SK-N-SH (cell line): ENCODE data around the gene PTPN6. TPM values are rescaled to one million over a fixed set of nuclear protein-coding genes. Genes with fewer than 3 reads are reported as not detected.

Source experiments
- CTCF ChIA-PET: fragments of 300-600, 350-600 bp; formaldehyde crosslinking; extraction: SDS; loops from one replicate; lab custom pipeline; 2021; lab: Yijun Ruan, JAX
- POLR2A ChIA-PET: fragments of 350-600 bp; sonication (Branson Sonifier 250); formaldehyde crosslinking; extraction: SDS; loops from one replicate; lab custom pipeline; 2020; ENCODE audit warnings: antibody characterized with exemption, inconsistent platforms; lab: Yijun Ruan, JAX
- DNase-seq: peaks from one replicate; pipeline ENCODE4 v3.0.0; 2012
- H2AFZ ChIP-seq: fragments of 200-600 bp; sonication (generic); 2 replicates; pipeline ENCODE4 v1.8.1; 2016; ENCODE audit warnings: antibody characterized with exemption, mild to moderate bottlenecking, low read depth
- H3F3A ChIP-seq: fragments of 200-600 bp; sonication (generic); replicated peaks from 2 replicates; pipeline ENCODE3; 2016; ENCODE audit warnings: antibody characterized with exemption, mild to moderate bottlenecking; ENCODE audit not compliant: insufficient read depth
- H3K27ac ChIP-seq, 2 experiments: fragments of 200-500 bp in 1 of 2; fragments of 200-600 bp in 1 of 2; sonication (Bioruptor generic) in 1 of 2; sonication (generic), shearing (Covaris generic) in 1 of 2; 2 replicates each; pipeline versions ENCODE4 v1.5.1 to v1.6.1; 2014 to 2016; ENCODE audit warnings: low read depth in 2 of 2, inconsistent platforms in 1 of 2, low read length in 1 of 2, mild to moderate bottlenecking in 1 of 2, mixed read lengths in 1 of 2
- H3K27me3 ChIP-seq: fragments of 200-600 bp; sonication (generic), shearing (Covaris generic); 2 replicates; pipeline ENCODE4 v1.6.1; 2016; ENCODE audit warnings: mixed run types; ENCODE audit not compliant: insufficient read depth
- H3K36me3 ChIP-seq, 2 experiments: fragments of 200-500 bp in 1 of 2; fragments of 200-600 bp in 1 of 2; sonication (Bioruptor generic) in 1 of 2; sonication (generic) in 1 of 2; replicated peaks in 1 of 2; 2 replicates each; pipeline versions ENCODE3 to v1.5.1; 2014 to 2016; ENCODE audit warnings: low read length in 1 of 2, mild to moderate bottlenecking in 1 of 2; ENCODE audit not compliant: insufficient read depth in 2 of 2, control insufficient read depth in 1 of 2
- H3K4me1 ChIP-seq, 2 experiments: fragments of 200-500 bp in 1 of 2; fragments of 200-600 bp in 1 of 2; sonication (Bioruptor generic) in 1 of 2; sonication (generic), shearing (Covaris generic) in 1 of 2; 2 replicates each; pipeline versions ENCODE4 v1.5.1 to v1.6.1; 2014 to 2016; ENCODE audit warnings: low read depth in 1 of 2, low read length in 1 of 2, mixed run types in 1 of 2; ENCODE audit not compliant: insufficient read depth in 2 of 2, control insufficient read depth in 1 of 2
- H3K4me2 ChIP-seq: fragments of 200-600 bp; sonication (generic), shearing (Covaris generic); 2 replicates; pipeline ENCODE4 v1.6.1; 2017; ENCODE audit warnings: mixed run types
- H3K4me3 ChIP-seq, 2 experiments: fragments of 200-500 bp in 1 of 2; fragments of 200-600 bp in 1 of 2; sonication (Bioruptor generic) in 1 of 2; sonication (generic), shearing (Covaris generic) in 1 of 2; 2 replicates each; pipeline versions ENCODE4 v1.5.1 to v1.8.1; 2014 to 2016; ENCODE audit warnings: low read depth in 2 of 2, inconsistent platforms in 1 of 2, low read length in 1 of 2, mild to moderate bottlenecking in 1 of 2, mixed read lengths in 1 of 2, moderate library complexity in 1 of 2
- H3K79me2 ChIP-seq: fragments of 200-600 bp; sonication (generic); 2 replicates; pipeline ENCODE4 v1.8.1; 2017; ENCODE audit warnings: mild to moderate bottlenecking; ENCODE audit not compliant: insufficient read depth
- H3K9ac ChIP-seq: fragments of 200-600 bp; sonication (generic); 2 replicates; pipeline ENCODE4 v1.6.1; 2017; ENCODE audit warnings: mixed run types
- H3K9me2 ChIP-seq: fragments of 200-600 bp; sonication (generic); 2 replicates; pipeline ENCODE4 v1.6.1; 2017; ENCODE audit warnings: mixed run types
- H3K9me3 ChIP-seq: fragments of 200-600 bp; sonication (generic); 2 replicates; pipeline ENCODE4 v1.6.1; 2017; ENCODE audit warnings: mixed run types, mild to moderate bottlenecking, moderate library complexity
- H4K20me1 ChIP-seq: fragments of 200-600 bp; sonication (generic); 2 replicates; pipeline ENCODE4 v1.6.1; 2017; ENCODE audit warnings: mild to moderate bottlenecking, mixed run types; ENCODE audit not compliant: insufficient read depth
- CHD2 ChIP-seq: fragments of 150-350 bp; IDR thresholded peaks from 2 replicates; pipeline ENCODE4 v1.6.1; 2018; ENCODE audit warnings: low read length; ENCODE audit not compliant: partially characterized antibody
- ELF1 ChIP-seq: IDR thresholded peaks from 2 replicates; pipeline ENCODE4 v1.4.0; 2012
- EP300 ChIP-seq, 2 experiments: IDR thresholded peaks; 2 replicates each; pipeline versions ENCODE4 v1.4.0 to v1.6.1; 2012; ENCODE audit warnings: borderline replicate concordance in 1 of 2, low read depth in 1 of 2, low read length in 1 of 2
- FOSL2 ChIP-seq: IDR thresholded peaks from 2 replicates; pipeline ENCODE4 v1.4.0; 2012; ENCODE audit warnings: low read depth, mild to moderate bottlenecking, moderate library complexity, borderline replicate concordance
- GATA2 ChIP-seq: sonication (generic); formaldehyde crosslinking; IDR thresholded peaks from 2 replicates; pipeline ENCODE4 v1.5.0; 2020; ENCODE audit warnings: mild to moderate bottlenecking, missing genetic modification reagents
- IRF3 ChIP-seq: fragments of 150-350 bp; IDR thresholded peaks from 2 replicates; pipeline ENCODE4 v1.6.1; 2016; ENCODE audit warnings: mild to moderate bottlenecking, low read depth, low read length
- MEF2A ChIP-seq: IDR thresholded peaks from 2 replicates; pipeline ENCODE4 v1.4.0; 2012; ENCODE audit warnings: low read depth, borderline replicate concordance
- POLR2AphosphoS5 ChIP-seq: IDR thresholded peaks from 2 replicates; pipeline ENCODE4 v1.6.1; 2012; ENCODE audit warnings: low read depth, low read length
- RAD21 ChIP-seq: IDR thresholded peaks from 2 replicates; pipeline ENCODE4 v1.6.1; 2012; ENCODE audit warnings: mild to moderate bottlenecking, low read length
- REST ChIP-seq: IDR thresholded peaks from 2 replicates; pipeline ENCODE4 v1.6.1; 2012; ENCODE audit warnings: mild to moderate bottlenecking, low read depth, low read length, moderate library complexity
- SIN3A ChIP-seq: IDR thresholded peaks from 2 replicates; pipeline ENCODE4 v1.6.1; 2012; ENCODE audit warnings: low read depth, mild to moderate bottlenecking, low read length, moderate library complexity, borderline replicate concordance
- TCF12 ChIP-seq: IDR thresholded peaks from 2 replicates; pipeline ENCODE4 v1.4.0; 2012
- TEAD4 ChIP-seq: IDR thresholded peaks from 2 replicates; pipeline ENCODE4 v1.4.0; 2012; ENCODE audit warnings: mild to moderate bottlenecking, borderline replicate concordance; ENCODE audit not compliant: insufficient read depth
- USF1 ChIP-seq: IDR thresholded peaks from 2 replicates; pipeline ENCODE4 v1.4.0; 2012; ENCODE audit warnings: low read depth, borderline replicate concordance
- ZBTB33 ChIP-seq: IDR thresholded peaks from 2 replicates; pipeline ENCODE4 v1.4.0; 2012; ENCODE audit warnings: low read depth, borderline replicate concordance
- WGBS: methylation state at CpG from one replicate; pipeline ENCODE4 v1.1.6; 2017; ENCODE audit warnings: low lambda C conversion rate; 5-methylcytosine and 5-hydroxymethylcytosine counted together
- polyA plus RNA-seq, 3 experiments: library from polyadenylated mRNA; depleted of rRNA; stranded (reverse); fragments of >200 nt; gene quantifications; 2 replicates each; pipeline ENCODE4 v1.2.3, GENCODE V29; 2012

The PTPN6 gene
- polyA plus RNA-seq, 1 of the 3 experiments (the other 2 are of a cell fraction), result 0.12 TPM

GRCh38 chr12:7004287-7004803 lies 53.2 kb downstream of the PTPN6 start:
- WGBS, result 78% methylated on average over 2 of the region's 2 CpGs
- Histone ChIP-seq H3K9me3 (no peaks in the 10 kb centered on the region), H3K36me3 (peaks cover 3 to 8% of the 10 kb centered on the region in 2 experiments), H3K4me3 (no peak overlapping the region), H3K9ac (no peak overlapping the region), H3K79me2 (no peaks in the 10 kb centered on the region), H3K27ac (no peak overlapping the region), H3K4me1 (no peaks in the 10 kb centered on the region), H3F3A (no peaks in the 10 kb centered on the region), H4K20me1 (no peaks in the 10 kb centered on the region), H3K9me2 (no peaks in the 10 kb centered on the region), H2AFZ (no peak overlapping the region), H3K27me3 (no peaks in the 10 kb centered on the region), H3K4me2 (no peak overlapping the region)
- ChIA-PET POLR2A (no interaction called here), CTCF (interaction anchor here (1.3 to 2.3 kb wide), 4 partner anchors 10 to 132 kb away, joined by 4 to 8 read pairs (median 5); partner anchors contain the start of gene LPCAT3)
- no peak for DNase-seq
- TF ChIP-seq USF1 (no peak), TCF12 (no peak), IRF3 (no peak), GATA2 (CRISPR knock-in tag) (no peak), ELF1 (no peak), FOSL2 (no peak), RAD21 (no peak), REST (no peak), SIN3A (no peak), MEF2A (no peak), CHD2 (no peak), TEAD4 (no peak), EP300 (IDR thresholded peaks at IDR 0.05; ENCODE audit: borderline replicate concordance in 1 of 2, low read depth in 1 of 2, low read length in 1 of 2) (no peak), POLR2AphosphoS5 (no peak), ZBTB33 (no peak)
